Psoas muscle (tissue), 8 donors: Measurements from ENCODE around the gene ALPK1. TPM values are rescaled to one million over a fixed set of nuclear protein-coding genes. Genes with fewer than 3 reads are reported as not detected.

Source experiments
- ATAC-seq, 4 donors: fragments of 200-7000 bp; cut with Tn5 transposase; one replicate each; pipeline ENCODE4 v1.9.1; 2020; ENCODE audit warnings: moderate library complexity in 3 of 4, mild to moderate bottlenecking in 2 of 4
- DNase-seq, 2 donors: peaks; one replicate each; pipeline ENCODE4 v3.0.0-alpha.2; 2020
- H3K27ac ChIP-seq: fragments of 200-600 bp; one replicate; pipeline ENCODE4 v1.8.0; 2022
- H3K27me3 ChIP-seq, 3 donors: fragments of 200-600 bp in 1 of 3; one replicate each; pipeline versions ENCODE4 v1.6.1 to v1.8.0; 2013 to 2022; ENCODE audit warnings: low read length in 2 of 3, mild to moderate bottlenecking in 2 of 3, moderate library complexity in 1 of 3; ENCODE audit not compliant: insufficient read depth in 3 of 3
- H3K36me3 ChIP-seq, 2 donors: fragments of 200-600 bp in 1 of 2; one replicate each; pipeline versions ENCODE4 v1.6.1 to v1.8.0; 2013 to 2022; ENCODE audit warnings: low read depth in 1 of 2, mild to moderate bottlenecking in 1 of 2, moderate library complexity in 1 of 2; ENCODE audit not compliant: insufficient read depth in 1 of 2
- H3K4me1 ChIP-seq: fragments of 200-600 bp; one replicate; pipeline ENCODE4 v1.8.0; 2022
- H3K4me3 ChIP-seq: fragments of 200-600 bp; one replicate; pipeline ENCODE4 v1.8.0; 2022; ENCODE audit warnings: mild to moderate bottlenecking
- H3K9me3 ChIP-seq: fragments of 200-600 bp; one replicate; pipeline ENCODE4 v1.8.0; 2022
- WGBS, 3 donors: extraction: QIAGEN DNeasy Blood & Tissue Kit; methylation state at CpG; one replicate each; pipeline versions ENCODE4 v1.1.6 to v1.1.7; 2013; 5-methylcytosine and 5-hydroxymethylcytosine counted together
- intact Hi-C, 2 donors: fragments of 100-400 bp; cut with DNase I; formaldehyde crosslinking; loops; one replicate each; pipeline versions ENCODE4 v1.11.0 to v1.14.2; 2022
- polyA plus RNA-seq, 3 donors: library from polyadenylated mRNA; stranded (reverse); fragments of 200-250 nt; gene quantifications; one replicate each; pipeline ENCODE4 v1.2.3, GENCODE V29; 2013
- total RNA-seq, 4 donors: library from RNA; stranded (reverse); fragmentation: NEBNext Ultra II Directional in 2 of 4; extraction: Animal tissue kit (Norgen Biotek cat#: 25700) in 2 of 4; gene quantifications; one replicate each; pipeline versions ENCODE4 v1.2.1 to v1.2.4, GENCODE V29; 2021 to 2023
- TF ChIP-seq, protein P1 (sequence below): fragments of 200-600 bp; IDR thresholded peaks from one replicate; pipeline ENCODE4 v1.8.0; 2022; ENCODE audit warnings: antibody characterized with exemption
- donor health status: healthy with polysubstance abuse.
- donor health status: DM: no; HTN: no; CAD: no; lungs with moderate emphysema.
- donor health status: Bipolar disorder and iron deficiency.
- donor health status: healthy.
- donor health status: DM: yes; HTN: yes; CAD: no.
- donor health status: DM: no; HTN: no; CAD: no.
- donor health status: DM: no; HTN: no; CAD: no.
- donor health status: DM: yes; HTN: yes; CAD: no.

ALPK1 gene
- total and polyA plus RNA-seq, 7 donors: 0.72 to 11.0 (median 3.1) TPM

DNA sequence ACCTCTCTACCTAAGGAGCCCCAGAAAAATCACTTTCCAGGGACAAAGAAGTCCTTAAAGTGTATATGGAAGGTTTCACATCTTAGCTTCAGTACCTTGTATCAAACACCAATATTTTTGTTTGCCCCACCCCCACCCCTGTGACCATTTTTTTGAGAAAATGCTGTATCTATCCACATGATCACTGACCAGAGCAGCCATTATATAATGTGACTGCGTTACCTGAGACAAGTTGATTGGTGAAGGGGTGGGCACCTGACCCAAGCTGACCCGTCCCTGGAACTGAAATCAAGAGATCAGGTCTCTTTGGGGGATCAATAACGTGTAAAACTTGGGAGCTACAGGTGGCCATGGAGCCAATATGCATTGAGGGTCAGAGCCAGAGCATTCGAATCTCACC, 22.2 kb upstream of the ALPK1 start:
- Histone ChIP-seq H3K4me1 (peaks cover 10% of the 10 kb centered on the region), H3K36me3 (peaks cover 3 to 6% of the 10 kb centered on the region in 2 donors), H3K27me3 (no peaks in the 10 kb centered on the region), H3K9me3 (no peaks in the 10 kb centered on the region), H3K27ac (no peak overlapping the region), H3K4me3 (no peak overlapping the region)
- intact Hi-C loops: no loop called here
- 96 to 99% (median 96%) methylated on average over 4 of the region's 4 CpGs for WGBS, 3 donors
- DNase-seq (no peak), ATAC-seq (no peak)
- TF ChIP-seq, protein P1, sequence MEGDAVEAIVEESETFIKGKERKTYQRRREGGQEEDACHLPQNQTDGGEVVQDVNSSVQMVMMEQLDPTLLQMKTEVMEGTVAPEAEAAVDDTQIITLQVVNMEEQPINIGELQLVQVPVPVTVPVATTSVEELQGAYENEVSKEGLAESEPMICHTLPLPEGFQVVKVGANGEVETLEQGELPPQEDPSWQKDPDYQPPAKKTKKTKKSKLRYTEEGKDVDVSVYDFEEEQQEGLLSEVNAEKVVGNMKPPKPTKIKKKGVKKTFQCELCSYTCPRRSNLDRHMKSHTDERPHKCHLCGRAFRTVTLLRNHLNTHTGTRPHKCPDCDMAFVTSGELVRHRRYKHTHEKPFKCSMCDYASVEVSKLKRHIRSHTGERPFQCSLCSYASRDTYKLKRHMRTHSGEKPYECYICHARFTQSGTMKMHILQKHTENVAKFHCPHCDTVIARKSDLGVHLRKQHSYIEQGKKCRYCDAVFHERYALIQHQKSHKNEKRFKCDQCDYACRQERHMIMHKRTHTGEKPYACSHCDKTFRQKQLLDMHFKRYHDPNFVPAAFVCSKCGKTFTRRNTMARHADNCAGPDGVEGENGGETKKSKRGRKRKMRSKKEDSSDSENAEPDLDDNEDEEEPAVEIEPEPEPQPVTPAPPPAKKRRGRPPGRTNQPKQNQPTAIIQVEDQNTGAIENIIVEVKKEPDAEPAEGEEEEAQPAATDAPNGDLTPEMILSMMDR: no peak

DNA sequence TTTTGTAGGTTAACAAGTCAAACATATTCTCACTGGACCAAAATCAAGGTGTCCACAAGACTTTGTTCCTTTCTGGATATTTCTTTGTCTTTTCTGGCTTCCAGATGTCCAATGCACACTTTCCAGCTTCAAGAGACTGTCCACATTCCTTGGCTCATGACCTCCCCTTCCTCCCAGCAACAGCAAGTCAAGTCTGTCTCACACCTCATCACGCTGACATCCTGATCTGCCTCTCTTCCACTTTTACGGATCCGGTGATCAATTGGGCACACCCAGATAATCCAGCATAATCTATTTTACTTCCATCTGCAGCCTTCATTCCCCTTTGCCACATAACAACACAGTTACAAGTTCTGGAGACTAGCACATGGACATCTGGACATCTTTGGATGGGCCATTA, 21.1 kb upstream of the ALPK1 start:
- H3K4me1 ChIP-seq: peaks cover 10% of the 10 kb centered on the region
- H3K36me3 ChIP-seq: peaks cover 3 to 6% of the 10 kb centered on the region in 2 donors
- WGBS, 3 donors: 89 to 97% (median 96%) methylated on average over 3 of the region's 3 CpGs
- no peaks in the 10 kb centered on the region for H3K27me3 ChIP-seq
- H3K27ac ChIP-seq: no peak overlapping the region
- H3K4me3 ChIP-seq: no peak overlapping the region
- TF ChIP-seq, protein P1: no peak
- intact Hi-C loops: no loop called here
- no peak for DNase-seq
- no peaks in the 10 kb centered on the region for H3K9me3 ChIP-seq
- ATAC-seq: no peak

DNA sequence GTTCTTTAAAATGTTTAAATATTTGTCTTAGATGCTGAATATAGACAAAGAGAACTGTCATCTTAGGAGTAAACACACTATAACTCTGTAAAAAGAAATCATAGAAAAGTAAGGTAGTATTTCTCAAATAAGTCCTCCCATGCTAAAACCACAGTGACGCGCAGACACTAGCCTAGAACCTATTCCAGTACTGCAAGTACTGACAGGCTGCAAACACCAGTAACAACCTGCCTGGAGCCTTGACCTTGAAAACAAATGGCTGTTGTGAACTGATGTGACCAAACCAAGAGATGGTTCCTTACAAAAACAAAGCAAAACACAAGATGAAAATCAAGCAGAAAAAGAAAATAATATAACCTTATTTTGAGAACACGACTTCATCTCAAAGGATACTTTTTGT, 19.9 kb upstream of the ALPK1 start:
- TF ChIP-seq, protein P1: no peak
- Histone ChIP-seq H3K27me3 (no peaks in the 10 kb centered on the region), H3K36me3 (peaks cover 2 to 6% of the 10 kb centered on the region in 2 donors), H3K4me3 (no peak overlapping the region), H3K4me1 (peaks cover 10% of the 10 kb centered on the region), H3K9me3 (no peaks in the 10 kb centered on the region), H3K27ac (no peak overlapping the region)
- DNase-seq (no peak), ATAC-seq (no peak)
- intact Hi-C loops: no loop called here
- 85 to 95% (median 91%) methylated on average over 3 of the region's 3 CpGs for WGBS, 3 donors

DNA sequence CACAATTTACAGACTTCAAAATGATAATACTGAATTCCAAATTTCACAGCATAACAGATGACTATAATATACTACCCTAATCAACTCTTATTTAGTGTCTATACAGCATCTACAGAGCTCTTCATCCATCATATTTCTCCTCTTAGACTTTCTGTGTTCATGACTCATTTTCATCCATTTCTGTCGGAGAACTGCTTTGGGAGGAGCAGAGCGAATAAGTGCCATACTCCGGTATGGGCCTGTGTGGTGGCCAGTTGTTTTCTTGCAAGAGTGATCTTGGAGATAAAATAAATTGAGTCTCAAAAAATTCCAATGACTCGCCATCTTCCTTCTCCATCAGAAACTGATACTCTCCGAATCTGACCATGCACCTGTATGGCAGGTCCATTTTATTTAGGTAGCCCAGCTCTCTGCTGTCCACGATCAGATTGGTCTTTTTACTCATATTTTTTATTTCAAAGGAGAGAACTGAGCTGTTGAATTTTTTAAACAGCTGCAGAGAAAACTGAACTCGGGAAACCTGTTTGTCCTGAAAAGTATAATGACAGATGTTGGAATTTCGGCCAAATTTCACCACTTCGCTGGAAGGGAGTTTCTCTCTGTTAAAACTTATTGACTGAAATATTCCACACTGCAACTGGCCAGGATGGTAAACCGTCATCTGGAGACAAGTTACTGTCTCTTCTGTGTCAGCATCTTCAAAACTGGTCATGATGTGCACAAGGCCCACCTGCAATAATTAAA, 19.3 kb upstream of the ALPK1 start:
- no peaks in the 10 kb centered on the region for H3K27me3 ChIP-seq
- peaks cover 10% of the 10 kb centered on the region for H3K4me1 ChIP-seq
- peaks cover 0 to 6% of the 10 kb centered on the region in 2 donors for H3K36me3 ChIP-seq
- DNase-seq (no peak), ATAC-seq (no peak)
- intact Hi-C loops: no loop called here
- no peak overlapping the region for H3K4me3 ChIP-seq
- no peaks in the 10 kb centered on the region for H3K9me3 ChIP-seq
- TF ChIP-seq, protein P1: no peak
- 55 to 76% (median 57%) methylated on average over 10 of the region's 10 CpGs for WGBS, 3 donors
- no peak overlapping the region for H3K27ac ChIP-seq
